Hepatic stellate cell (primary cell): ENCODE data around the gene ARHGEF4.
"Not testable (repeated sequence)": the region's sequence is repeated elsewhere in the genome, so short reads cannot be mapped to it uniquely, and the experiment has no call there.

Source experiments
- DNase-seq: peaks from one replicate; pipeline ENCODE4 v3.0.0; 2011; ENCODE audit warnings: low spot score

Gene ARHGEF4

DNA sequence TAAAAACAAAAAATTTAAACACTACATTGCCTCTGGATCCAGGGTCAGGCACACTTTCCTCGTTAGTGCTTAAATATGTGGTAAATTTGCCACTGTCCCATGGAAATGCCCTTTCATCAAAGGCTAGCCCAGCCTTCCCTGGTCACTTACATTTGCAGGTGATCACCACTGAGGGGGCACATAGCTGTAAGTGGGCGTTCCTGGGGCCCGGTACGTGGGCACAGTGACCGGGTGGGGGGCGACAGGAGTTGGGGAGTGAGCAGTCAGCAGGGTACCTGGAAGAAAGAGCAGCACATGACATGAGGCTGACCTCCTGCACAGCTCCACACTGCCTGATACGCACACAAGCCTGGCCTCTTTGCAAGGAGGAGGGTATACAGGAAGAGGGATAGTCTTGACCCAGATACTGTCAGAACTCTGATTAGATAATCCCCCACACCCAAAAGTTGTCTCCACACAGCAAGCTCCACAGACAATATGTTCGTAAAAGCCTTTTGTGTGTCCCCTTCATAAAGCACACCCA, 216.1 kb downstream of the ARHGEF4 start:
- no peak for DNase-seq

- DNase-seq = no peak
These were observed 217.8 kb downstream of the ARHGEF4 start for GRCh38 chr2:131054488-131054887.

GRCh38 chr2:131055169-131056065, 218.7 kb downstream of the ARHGEF4 start:
- DNase-seq = peak; percentile 49

DNA sequence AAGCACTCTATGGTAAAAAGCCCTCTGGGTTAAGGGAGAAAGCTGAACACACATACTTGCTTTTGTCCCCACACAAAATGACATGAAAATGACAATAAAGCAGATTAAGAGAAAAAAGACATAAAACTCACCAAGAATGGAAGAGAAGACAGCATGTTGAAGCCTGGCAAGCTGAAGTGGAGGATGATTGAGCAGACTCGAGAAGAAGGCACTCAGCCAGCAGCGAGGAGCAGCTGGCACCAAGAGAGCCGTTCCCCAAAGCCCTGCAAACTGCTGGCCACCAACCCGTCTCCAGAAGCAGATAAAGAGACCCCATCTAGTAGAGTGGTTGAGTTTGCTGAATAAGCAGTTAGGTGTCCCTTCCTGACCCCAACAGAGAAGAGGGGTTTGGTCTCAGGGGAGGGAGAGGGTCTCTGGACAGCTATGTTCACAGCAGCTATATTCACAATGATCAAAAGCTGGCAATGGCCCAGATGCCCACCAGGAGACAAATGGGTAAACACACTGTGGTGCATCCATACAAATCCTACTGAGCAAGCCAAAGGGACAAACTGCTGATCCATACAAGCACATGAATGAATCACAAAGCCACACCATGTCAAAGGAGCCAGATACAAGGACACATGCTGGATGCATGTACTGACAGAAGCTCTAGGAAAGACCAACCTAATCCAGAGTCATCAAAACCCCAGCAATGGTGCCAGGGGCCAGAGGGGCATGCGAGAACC, 219.7 kb downstream of the ARHGEF4 start:
- no peak for DNase-seq

- DNase-seq = no peak
These were observed 220.2 kb downstream of the ARHGEF4 start for GRCh38 chr2:131056932-131057287.

GRCh38 chr2:131058214-131058843, 221.6 kb downstream of the ARHGEF4 start:
- no peak for DNase-seq

DNA sequence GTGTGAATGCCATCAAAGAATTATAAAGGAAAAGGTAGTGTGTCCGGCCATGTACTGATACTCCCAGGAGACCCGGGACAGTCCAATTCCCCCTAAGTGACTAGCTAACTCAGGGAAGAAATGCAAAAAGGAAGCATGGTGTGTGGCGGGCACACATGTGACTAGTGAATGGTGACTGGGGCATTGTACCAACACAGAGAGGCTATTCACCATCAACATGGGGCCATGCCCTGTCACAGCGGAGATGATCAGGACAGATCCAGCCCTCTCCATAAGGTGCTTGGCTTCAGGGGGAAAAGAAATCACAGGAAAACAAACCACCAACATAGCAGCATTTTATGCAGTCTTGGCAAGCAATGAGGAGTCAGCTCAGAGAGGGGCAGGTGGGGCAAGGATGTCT, 222.2 kb downstream of the ARHGEF4 start:
- no peak for DNase-seq

GRCh38 chr2:131063501-131064283, 227.0 kb downstream of the ARHGEF4 start:
- DNase-seq = no peak

GRCh38 chr2:131064589-131065512, 228.1 kb downstream of the ARHGEF4 start:
- DNase-seq = no peak

DNA sequence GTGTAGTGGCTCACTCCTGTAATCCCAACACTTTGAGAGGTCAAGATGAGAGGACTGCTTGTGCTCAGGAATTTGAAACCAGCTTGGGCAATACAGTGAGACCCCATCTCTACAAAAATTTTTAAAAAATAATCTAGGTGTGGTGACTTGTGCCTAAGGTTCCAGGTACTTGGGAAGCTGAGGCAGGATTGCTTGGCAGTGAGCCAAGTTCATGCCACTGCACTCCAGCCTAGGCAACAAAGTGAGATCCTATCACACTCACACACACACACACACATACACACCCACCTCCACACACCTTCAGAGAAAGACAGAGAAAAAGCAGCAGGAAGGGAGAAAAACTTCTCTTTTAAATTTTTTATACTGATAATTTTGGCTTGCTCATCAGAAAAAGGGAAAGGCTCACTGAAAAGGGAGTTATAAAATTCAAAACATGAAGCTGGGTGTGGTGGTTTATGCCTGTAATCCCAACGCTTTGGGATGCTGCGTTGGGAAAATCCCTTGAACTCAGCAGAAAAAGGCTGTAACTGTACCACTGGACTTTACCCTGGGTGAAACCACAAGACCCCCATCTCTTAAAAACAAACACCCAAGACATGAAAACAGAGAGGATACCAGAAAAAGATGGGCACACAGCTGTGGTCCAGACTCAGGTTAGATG, 230.9 kb downstream of the ARHGEF4 start:
- DNase-seq = no peak

GRCh38 chr2:131068172-131068571, 231.5 kb downstream of the ARHGEF4 start:
- not testable (repeated sequence) for DNase-seq

DNA sequence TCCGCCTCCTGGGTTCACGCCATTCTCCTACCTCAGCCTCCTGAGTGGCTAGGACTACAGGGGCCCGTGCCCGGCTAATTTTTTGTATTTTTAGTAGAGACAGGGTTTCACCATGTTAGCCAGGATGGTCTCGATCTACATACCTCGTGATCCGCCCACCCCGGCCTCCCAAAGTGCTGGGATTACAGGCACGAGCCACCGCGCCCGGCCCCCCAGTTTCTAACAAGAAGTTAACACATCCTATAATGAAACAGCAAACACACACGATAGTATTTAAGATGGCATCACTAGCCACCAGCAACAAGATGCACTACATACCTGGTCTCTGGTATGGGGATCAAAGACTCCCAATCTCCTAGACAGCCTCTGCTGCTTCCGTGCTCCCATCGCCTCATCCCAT, 238.9 kb downstream of the ARHGEF4 start:
- not testable (repeated sequence) for DNase-seq

GRCh38 chr2:131076707-131077106, 240.0 kb downstream of the ARHGEF4 start:
- no peak for DNase-seq

DNA sequence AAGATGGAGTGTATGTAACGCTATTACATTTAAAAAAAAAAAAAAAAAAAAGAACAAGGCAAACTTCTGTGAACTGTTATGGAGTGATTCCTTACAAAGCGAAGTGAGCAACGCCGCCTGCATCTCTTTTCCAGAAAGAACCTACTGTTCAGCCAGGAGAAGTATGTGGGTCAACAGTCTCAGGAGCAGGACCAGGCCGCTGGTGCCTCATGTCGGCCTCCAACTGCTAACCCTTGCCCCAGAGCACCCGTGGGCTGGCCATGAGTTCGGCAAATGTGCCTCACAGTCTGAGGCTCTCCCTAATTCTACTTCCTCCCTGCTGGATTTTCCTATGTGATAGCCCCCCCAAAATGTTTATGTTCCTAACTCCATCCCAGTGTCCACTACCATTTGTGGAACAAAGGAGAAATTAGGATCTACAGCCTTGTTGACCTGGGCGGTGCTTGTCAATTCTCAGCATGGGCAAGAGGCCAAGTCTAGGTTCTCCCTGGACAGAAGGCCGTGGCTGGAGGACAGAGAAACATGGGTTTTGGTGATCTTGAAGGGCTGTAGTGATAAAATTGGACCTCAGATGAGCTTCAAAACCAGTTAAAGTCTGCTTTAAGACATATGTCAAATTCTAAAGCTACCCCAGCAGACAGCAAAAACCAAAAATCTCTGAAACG, 240.6 kb downstream of the ARHGEF4 start:
- DNase-seq = no peak

DNA sequence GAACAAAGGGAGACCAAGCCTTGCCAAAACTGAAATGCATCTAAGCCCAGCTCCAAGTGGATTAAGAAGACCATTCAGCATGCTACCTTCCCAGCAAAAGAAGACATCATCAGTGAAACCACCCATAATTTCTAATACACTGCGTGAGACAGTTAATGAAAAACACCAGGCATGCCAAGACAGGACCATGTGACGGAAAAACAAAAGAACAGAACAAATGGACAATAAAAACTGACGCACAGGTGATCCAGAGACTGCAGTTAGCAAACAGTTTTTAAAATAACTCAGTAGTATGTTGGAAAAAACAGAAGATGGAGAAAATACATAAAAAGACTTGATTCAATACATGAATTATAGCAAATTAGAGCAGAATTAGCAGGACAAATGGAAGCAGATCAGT, 241.3 kb downstream of the ARHGEF4 start:
- no peak for DNase-seq

- DNase-seq = not testable (repeated sequence)
These were observed 243.2 kb downstream of the ARHGEF4 start for GRCh38 chr2:131079931-131080330.

DNA sequence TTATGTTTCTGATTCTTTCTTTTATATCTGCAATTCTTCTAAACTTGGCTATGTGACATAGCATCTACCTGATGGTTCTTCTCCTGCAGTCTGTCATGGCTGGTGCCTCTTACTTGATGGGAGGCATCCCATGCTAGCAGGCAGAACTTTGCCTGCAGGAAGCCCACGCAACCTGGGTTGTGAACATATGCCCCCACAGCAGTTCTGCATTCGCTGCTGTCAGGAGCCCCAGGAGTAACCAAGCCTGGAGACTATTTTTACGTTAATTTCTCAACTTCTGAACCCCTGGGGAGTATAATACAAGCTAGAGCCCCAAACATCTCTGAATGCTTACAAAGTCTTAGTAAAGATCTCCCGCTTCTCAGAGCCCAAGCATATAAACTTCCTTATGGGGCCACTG, 244.5 kb downstream of the ARHGEF4 start:
- no peak for DNase-seq

GRCh38 chr2:131085646-131086045, 248.9 kb downstream of the ARHGEF4 start:
- DNase-seq = no peak

- DNase-seq = no peak
These were observed 255.8 kb downstream of the ARHGEF4 start for GRCh38 chr2:131092458-131093005.
